NCI-H128 (cell line): ENCODE data around the gene HS6ST3.
"Not testable (repeated sequence)": the region's sequence is repeated elsewhere in the genome, so short reads cannot be mapped to it uniquely, and the experiment has no call there.

Experiments used
- DNase-seq: peaks from one replicate; lab custom pipeline; 2025; ENCODE audit not compliant: unreplicated experiment; lab: John Stamatoyannopoulos, UW

The HS6ST3 gene

DNA sequence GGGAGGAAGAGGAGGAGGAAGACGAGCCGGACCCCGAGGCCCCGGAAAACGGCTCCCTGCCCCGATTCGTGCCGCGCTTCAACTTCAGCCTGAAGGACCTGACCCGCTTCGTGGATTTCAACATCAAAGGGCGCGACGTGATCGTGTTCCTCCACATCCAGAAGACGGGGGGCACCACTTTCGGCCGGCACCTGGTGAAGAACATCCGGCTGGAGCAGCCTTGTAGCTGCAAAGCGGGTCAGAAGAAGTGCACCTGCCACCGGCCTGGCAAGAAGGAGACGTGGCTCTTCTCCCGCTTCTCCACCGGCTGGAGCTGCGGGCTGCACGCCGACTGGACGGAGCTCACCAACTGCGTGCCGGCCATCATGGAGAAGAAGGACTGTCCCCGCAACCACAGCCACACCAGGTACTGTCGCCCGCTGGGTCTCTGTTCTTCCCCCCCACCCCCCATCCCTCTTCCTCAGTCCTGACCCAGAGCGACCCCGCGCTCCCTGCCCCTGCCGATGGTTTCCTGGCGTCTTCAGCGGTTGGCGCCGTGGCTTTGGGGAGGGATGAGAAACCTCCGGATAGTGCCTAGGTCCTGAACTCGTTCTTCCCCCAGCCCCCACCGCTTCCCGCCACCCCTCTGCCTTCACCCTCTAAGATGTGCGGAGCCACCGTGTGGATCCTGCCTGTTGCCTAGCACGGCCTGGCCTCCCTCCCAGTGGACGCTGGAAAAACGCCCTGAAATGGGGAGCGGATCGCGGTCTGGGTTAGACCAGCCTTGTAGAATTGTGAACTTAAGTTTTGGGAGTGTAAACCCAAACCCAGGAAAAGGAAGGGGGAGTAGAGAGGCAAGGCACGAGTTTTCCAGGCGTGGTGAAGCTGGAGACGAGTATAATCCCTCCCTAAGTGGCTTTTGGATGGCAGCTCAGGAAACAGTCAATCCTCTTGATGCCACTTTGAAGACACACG lies 1.5 kb downstream of the HS6ST3 start:
- no peak for DNase-seq

DNA sequence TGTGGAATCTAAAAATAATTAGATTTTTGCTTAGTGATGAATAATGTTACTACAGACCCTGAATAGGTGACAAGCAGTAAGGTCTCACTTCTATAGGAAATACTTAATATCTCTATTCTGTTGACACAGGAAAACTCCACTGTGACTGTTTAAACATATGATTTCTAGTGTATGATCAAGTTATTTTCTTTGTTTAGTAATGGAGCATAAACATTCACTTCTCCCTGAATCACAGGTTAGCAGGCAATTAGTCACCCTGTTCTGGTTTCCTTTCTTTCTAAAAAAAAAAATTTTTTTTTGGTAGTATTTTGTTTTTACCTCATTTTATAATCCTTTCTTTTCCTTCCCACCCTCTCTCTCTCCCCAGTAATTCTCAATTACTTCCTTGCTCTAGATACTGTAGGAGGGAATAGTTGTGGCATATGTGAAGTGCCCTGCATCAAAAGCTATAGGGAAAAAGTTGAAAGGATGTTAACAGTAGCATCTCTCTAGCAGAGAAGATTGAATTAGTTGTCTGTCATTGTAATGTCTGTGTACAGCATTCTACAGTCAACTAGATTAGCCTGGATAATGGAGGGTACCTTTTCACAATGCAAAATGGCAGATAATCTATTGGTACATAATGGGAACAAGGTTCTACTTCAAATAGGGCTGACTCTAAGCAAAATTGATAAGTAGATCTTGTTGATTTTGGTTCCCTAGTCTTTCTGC lies 3.5 kb downstream of the HS6ST3 start:
- DNase-seq, result no peak

DNA sequence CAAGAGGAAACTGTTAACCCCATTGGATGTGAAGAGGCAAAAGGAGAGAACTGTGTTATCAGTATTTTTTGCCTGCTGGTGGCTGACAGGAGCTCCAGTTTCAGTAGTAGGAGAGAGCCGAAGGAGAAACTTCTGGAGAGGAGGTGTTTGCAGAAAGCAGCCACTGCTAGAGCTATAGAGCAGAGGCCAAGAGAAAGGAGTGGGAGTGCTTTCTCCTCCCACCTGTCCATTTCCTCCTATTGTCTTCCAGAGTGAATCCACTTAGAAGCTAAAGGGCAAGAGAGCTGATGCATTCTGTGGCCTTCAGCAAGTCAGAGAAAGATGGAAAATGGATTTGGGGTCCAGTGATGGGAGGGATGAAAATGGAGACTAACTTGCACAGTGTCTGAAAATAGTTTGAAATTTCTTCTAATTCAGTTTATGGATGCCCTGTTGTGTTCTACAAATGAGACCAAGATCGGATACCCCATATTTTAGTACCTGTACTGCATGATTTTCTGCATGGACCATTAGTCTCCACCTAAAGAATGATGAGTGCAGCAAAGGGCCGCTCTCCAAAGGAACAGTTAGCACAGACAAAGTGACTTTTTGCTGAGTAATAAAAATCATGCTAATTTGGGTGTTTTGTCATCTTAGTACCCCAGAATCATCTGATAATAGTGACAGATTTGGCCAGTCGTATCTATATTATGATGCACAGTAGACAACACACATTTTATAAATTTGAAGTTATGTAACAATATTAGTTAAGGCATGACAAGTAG lies 10.7 kb downstream of the HS6ST3 start:
- no peak for DNase-seq

DNA sequence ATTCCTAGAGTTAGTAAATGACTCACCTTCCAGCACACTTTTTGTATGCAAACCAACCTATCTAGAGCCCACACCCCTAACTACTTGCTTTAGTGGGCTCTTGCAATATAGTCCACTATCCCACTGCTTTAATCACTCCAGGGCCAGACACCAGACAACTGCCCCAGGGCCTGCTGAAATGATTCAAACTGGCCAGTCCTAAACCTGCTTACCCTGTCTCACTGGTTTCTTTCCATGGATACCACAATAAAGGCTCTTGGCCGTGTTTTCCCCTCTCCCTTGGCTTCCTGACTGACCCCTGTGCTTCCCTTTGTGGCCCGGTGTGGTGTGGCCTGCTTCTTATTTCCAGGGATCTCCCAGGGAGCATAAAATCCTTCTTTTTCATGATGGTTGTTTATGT lies 14.6 kb downstream of the HS6ST3 start:
- no peak for DNase-seq

- not testable (repeated sequence) for DNase-seq
These were observed 18.2 kb downstream of the HS6ST3 start for GRCh38 chr13:96108072-96108471.

DNA sequence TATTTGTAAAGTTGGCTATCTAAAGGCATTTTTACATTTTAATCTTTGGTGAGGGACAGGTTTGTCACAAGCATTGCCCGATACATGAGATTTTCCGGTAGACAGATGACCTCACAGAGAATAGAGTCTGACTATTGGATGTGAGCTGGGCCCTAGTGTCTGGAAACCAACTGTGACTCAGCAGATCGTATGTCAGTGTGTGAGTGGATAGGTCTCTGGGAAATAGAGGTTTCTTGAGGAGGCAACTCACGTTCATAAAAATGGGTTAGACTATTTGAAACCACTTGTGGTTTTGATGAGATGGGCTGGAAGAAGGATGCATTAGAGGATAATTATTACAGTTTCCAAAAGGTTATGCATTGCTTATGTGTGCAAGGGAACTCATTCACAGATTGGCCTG lies 19.2 kb downstream of the HS6ST3 start:
- no peak for DNase-seq

DNA sequence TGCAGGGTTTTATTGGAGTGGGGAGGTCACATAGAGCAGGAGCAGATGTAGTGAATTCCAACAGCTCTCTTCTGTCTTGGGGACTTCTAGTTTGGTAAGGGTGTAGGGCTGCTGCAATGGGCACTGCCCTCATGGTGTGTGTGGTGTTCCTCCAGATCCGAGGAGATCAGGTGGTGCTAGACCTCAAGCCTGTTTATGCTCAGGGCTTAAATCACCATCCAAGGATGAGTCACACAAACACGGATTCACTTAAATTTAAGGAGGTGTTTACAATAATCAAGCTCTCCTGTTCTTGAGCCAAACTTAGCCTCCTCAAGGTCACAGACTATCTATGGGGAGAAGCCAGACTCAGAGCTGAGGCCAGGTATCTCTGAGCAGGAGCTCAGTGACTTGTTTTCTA lies 23.0 kb downstream of the HS6ST3 start:
- DNase-seq, result no peak

- DNase-seq, result not testable (repeated sequence)
These were observed 25.5 kb downstream of the HS6ST3 start for GRCh38 chr13:96115368-96115767.

DNA sequence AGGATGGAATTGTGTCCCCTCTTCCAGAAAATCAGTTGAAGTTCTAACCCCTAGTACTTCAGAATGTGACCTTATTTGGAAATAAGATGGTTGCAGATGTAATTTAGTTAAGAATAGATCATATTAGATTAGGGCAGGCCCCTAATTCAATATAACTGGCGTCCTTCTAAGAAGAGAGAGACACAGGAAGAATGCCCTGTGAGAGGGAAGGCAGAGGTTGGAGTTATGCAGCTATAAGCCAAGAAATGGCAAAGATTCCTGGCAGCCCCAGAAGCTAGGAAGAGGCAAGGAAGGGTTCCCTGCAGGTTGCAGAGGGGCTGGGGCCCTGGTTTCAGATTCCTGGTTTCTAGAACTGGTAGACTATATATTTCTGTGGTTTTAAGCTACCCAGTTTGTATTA lies 30.0 kb downstream of the HS6ST3 start:
- no peak for DNase-seq

- no peak for DNase-seq
These were observed 41.0 kb downstream of the HS6ST3 start for GRCh38 chr13:96130818-96131340.

GRCh38 chr13:96141032-96141431 lies 51.1 kb downstream of the HS6ST3 start:
- no peak for DNase-seq

DNA sequence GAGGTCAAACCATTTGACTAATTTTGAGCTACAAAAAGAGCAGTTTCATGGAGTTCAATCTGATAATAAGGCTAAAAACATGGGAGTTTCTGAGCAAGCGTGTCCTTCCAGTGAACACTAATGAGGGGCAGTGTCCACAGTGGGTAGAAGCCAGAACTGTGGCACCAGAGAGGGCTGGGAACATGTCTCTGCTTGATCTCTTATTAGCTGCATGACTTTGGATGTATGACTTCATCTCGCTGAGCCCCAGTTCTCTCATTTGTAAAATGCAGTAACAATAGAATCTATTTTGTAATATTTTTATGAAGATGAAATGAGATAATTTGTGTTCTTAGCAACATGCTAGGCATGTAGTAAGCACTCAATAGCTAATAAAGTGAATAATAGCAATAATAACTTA lies 69.8 kb downstream of the HS6ST3 start:
- no peak for DNase-seq

GRCh38 chr13:96161141-96161540 lies 71.2 kb downstream of the HS6ST3 start:
- no peak for DNase-seq

GRCh38 chr13:96165840-96166239 lies 75.9 kb downstream of the HS6ST3 start:
- DNase-seq, result no peak

DNA sequence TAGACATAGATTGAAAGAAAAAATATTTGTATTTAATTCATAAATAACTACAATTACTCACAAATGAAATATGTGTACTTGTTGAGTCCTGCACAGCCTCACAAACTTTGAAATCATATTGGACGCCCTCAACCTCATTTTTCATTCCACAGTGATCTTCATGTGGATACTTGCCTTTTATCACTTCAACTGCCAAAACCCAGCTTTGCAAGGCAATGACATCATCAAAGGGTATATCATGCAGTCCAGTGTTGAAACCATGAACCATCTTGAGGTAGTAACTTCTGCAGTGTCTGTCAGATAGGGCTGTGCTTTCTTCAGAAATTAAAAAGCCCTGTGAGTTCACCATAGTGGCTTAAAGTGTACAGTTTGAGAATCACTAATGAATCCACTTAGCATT lies 82.2 kb downstream of the HS6ST3 start:
- DNase-seq, result no peak

DNA sequence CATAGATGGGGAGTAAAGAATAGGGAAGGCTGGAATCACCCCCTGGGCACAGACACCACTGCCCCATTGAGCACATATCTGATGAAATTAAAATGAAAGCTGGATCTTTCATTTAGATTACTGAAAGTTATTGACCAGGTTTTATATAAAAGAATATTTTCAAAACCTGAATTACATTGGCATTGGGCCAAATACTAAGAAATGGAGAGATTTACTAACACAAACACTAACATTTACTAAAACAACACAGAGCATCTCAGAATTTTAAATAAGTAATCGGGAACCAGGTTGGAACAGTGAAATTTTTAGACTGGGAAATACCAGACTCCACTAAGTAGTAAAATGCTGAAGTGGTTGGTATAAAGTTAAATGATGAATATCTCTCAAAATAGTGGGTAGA lies 88.9 kb downstream of the HS6ST3 start:
- DNase-seq, result no peak

- no peak for DNase-seq
These were observed 89.4 kb downstream of the HS6ST3 start for GRCh38 chr13:96179309-96179708.

GRCh38 chr13:96181911-96182310 lies 92.0 kb downstream of the HS6ST3 start:
- DNase-seq, result no peak

DNA sequence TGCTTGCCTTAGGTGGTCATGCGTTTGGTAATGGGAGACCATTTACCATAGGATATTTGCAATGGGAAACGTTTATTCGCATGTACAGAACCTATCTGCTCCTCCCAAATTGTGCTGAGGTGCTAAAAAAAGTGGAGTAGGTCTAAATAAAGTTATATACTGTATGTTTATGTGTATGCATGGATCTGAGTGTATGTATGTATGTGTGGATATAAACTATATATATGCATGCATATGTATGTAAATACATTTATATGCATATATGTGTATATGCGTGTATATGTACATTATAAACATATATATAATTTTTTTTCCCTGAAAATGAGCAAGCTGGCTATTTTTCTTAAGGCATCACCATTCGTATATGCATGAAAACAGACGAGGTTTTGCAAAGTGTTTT lies 95.9 kb downstream of the HS6ST3 start:
- DNase-seq, result no peak

- DNase-seq, result no peak
These were observed 101.5 kb downstream of the HS6ST3 start for GRCh38 chr13:96191367-96191766.

DNA sequence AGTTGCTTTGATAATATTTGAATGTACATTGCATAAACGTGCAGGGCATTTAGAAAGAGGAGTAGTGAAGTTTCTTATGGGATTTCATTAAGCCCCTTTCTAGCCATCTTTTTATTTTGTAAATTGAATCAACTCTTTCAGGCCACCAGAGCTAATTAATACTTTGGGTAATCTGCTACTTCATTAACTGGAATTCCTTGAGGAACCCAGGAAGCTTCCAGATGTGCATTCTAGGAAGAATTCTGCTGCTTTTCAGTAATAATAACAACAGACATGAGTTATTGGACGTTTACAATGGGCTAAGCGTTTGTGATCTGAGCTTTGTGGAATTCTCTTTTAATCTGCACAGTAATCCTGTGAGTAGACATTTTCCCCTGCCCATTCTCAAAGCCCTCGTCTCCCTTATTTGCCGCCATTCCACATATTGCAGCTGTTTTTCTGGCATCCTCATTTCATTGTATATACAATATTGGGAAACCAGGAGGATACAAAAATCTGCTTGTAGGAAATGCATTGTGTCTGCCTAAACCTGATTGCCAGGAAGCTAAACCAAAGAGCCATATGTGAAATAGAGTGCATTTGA lies 103.9 kb downstream of the HS6ST3 start:
- no peak for DNase-seq
